Activated T-helper 9 cell treated with anti-CD3 and anti-CD28 coated beads, Interleukin-2, amount 50 U/mL, for 16 hours (primary cell): ENCODE data around the gene MYMX.

Experiments used
- DNase-seq: peaks from one replicate; pipeline ENCODE4 v3.0.0-alpha.2; 2020; ENCODE audit warnings: low read depth

MYMX gene

GRCh38 chr6:44232676-44233566 lies 16.2 kb downstream of the MYMX start:
- DNase-seq, result no peak

DNA sequence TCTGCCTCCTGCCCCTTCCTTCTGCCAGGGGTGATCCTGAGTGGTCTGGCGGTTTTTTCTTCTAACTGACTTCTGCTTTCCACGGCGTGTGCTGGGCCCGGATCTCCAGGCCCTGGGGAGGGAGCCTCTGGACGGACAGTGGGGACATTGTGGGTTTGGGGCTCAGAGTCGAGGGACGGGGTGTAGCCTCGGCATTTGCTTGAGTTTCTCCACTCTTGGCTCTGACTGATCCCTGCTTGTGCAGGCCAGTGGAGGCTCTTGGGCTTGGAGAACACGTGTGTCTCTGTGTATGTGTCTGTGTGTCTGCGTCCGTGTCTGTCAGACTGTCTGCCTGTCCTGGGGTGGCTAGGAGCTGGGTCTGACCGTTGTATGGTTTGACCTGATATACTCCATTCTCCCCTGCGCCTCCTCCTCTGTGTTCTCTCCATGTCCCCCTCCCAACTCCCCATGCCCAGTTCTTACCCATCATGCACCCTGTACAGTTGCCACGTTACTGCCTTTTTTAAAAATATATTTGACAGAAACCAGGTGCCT lies 16.9 kb downstream of the MYMX start:
- no peak for DNase-seq

DNA sequence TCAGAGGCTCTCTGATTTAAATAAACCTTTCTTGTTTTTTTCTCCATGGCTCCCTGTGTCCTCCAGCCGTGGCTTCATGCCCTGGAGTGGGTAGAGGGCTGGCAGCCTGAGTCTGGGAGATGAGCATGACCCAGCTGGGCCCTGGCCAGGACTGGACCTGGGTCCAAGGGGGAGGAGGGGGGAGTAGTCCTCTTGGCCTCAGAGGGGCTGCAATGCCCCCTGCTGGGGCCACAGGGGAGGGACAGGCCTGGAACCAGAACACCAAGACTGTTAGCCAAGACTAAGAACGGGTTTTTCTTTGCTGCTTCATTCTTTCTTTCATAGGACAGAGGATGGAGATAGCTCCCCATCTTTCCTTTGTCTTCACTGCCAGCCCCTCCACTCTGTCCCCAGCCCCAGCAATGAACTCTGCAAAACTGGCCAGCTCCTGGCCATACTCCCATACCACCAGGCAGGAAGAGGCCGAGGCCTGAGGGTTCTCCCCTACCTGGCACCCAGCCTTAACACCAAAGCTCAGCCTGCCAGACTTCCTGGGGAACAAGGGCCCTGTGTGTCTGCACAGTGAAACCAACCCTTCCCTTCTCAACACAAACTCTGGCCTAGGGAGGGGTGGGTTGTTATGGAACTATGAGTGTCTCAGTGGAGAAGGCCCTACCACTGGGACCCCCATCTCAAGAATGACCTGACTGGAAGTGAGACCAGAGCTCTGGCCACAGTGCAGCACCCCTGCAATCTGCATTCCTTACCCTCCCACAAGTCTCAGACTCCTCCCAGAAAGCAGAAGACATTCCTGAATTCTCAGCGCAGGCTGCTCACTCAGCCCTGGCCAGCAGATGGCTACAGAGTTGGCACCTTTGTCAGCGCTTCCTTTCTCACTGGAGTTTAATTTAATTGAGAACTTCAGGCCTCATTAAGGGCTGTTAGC lies 17.6 kb downstream of the MYMX start:
- no peak for DNase-seq

GRCh38 chr6:44235269-44235668 lies 18.5 kb downstream of the MYMX start:
- DNase-seq, result no peak

DNA sequence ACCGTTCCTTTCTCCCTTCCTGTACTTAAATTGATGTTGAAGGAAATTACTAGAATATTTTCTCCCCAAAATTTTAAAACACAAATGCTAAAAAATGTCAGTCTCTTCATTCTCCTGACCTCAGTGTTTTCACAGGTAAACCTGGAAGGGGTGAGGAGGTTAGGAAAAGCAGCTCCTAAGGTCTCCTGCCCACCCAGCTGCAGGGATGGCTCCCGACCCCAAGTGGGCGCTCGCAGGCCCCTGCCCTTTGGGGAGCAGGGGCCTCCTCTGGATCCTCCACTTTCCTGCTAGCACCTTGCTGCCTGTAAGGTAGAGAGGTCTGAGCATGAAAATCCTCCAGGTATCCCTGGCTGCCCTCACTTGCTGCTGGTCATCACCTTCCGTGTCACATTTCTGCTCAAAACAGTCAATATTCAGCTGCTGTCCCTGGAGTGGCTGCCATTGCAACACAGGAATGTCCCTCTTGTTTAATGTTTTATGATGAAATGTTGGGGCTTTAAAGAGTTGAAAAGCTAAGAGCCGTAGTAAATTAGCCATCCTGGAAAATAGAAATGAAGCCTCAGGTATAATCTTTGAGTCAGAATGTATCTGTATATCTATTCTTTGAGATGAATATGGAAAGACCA lies 19.3 kb downstream of the MYMX start:
- DNase-seq, result no peak

GRCh38 chr6:44237021-44237812 lies 20.5 kb downstream of the MYMX start:
- DNase-seq, result peak; percentile 44

DNA sequence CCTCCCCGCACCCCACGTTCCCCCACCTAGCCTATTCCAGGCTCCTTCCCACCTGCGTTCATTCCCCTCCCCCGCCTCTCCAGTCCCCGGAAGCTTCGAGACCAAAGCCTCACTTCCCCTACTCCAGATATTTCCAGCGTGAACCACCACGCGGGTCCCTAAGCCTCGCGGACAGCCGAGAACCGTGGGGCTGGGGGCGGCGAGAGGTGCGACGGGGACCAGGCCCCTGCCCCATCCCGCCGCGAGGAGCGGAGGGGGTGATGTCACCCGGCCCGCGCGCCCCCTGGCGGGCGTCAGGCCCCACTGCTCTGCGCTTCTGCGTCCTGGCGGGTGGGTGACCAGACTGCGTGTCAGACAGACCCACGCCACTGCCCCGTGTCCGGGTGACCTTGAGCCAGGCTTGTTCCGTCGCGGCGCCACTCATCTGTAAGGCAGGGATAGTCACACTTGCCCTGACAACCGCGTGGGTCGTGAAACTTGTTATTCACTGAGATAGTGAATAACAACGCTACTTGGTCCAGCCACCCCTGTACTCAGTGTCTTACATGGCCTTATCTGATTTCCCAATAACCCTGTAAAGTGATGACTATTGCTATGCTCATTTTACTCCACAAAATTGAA lies 21.2 kb downstream of the MYMX start:
- DNase-seq, result peak; percentile 77

DNA sequence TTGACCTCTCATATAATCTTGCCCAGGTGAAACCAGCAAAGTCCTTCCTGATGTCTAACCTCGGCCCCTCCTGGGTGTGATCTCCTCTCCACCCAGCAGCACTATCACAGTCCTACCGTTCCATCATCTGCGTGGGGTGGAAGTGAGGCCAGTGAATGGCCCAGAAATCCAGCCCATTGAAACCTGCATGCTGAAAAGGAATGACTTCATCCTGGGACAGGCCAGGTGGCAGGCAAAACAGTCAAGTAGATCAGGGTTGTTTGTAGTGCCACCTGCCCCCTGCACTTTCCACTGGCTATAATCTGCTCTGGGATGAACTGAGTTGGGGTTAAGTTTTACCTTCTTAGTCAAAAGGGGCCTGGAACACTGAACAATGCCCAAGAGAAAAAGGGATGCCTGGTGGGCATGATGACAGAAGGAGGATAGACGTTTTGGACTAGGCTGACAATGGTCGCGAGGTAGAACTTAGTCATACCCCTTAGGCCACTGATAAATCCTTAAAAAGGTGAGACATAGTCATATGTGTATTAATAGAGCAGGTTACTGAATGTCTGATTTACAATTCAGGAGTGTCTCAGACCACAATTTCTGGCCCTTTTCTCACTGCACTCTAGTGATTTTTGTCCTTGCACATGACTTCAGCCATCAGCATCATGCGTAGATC lies 22.1 kb downstream of the MYMX start:
- DNase-seq, result no peak

DNA sequence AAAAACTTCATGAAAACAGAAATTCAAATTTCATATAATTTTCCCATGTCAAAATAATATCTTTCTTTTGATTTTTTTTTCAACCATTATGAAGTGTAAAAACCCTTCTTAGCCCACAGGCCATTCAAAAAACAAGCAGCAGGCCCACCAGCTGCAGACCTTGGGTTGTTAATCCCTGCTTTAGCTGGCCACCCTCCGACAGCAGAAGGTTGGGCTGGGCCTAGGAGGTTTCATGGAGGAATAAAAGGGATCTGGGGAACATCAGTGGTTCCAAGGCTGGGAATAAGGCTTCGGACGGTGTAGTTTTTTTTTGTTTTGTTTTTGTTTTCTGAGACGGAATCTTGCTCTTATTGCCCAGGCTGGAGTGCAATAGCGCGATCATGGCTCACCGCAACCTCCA lies 26.6 kb downstream of the MYMX start:
- DNase-seq, result no peak

GRCh38 chr6:44245391-44245911 lies 28.7 kb downstream of the MYMX start:
- no peak for DNase-seq

DNA sequence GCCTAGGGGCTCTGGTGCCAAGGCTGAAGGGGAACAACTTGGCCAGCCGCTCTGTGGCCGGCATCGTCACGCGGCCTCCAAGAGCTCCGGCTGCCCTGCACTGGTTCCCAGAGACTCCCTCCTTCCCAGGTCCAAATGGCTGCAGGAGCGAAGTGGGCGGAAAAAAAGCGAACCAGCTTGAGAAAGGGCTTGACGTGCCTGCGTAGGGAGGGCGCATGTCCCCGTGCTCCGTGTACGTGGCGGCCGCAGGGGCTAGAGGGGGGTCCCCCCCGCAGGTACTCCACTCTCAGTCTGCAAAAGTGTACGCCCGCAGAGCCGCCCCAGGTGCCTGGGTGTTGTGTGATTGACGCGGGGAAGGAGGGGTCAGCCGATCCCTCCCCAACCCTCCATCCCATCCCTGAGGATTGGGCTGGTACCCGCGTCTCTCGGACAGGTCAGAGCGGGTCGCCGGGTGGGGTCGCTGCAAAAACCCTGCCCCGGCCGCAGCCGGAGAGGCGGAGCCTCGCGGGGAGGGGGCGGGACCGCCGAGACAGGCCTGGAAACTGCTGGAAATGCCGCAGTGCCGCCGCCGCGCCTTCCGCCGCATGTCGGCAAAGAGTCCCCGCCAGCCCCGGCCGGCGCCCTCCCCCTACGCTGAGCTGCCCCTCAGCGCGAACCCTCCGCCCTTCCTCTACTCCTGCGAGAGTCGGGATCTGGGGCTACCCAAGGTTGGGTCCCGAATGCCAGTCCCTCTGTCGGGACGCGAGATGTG lies 29.4 kb downstream of the MYMX start:
- DNase-seq, result peak; percentile 80

GRCh38 chr6:44246663-44247337 lies 30.1 kb downstream of the MYMX start, which contains the start of gene HSP90AB1:
Gene HSP90AB1 (plus strand): TSS chr6:44247101. CDS start chr6:44248630, 1,529 bp downstream.
- DNase-seq, result peak; percentile 95

DNA sequence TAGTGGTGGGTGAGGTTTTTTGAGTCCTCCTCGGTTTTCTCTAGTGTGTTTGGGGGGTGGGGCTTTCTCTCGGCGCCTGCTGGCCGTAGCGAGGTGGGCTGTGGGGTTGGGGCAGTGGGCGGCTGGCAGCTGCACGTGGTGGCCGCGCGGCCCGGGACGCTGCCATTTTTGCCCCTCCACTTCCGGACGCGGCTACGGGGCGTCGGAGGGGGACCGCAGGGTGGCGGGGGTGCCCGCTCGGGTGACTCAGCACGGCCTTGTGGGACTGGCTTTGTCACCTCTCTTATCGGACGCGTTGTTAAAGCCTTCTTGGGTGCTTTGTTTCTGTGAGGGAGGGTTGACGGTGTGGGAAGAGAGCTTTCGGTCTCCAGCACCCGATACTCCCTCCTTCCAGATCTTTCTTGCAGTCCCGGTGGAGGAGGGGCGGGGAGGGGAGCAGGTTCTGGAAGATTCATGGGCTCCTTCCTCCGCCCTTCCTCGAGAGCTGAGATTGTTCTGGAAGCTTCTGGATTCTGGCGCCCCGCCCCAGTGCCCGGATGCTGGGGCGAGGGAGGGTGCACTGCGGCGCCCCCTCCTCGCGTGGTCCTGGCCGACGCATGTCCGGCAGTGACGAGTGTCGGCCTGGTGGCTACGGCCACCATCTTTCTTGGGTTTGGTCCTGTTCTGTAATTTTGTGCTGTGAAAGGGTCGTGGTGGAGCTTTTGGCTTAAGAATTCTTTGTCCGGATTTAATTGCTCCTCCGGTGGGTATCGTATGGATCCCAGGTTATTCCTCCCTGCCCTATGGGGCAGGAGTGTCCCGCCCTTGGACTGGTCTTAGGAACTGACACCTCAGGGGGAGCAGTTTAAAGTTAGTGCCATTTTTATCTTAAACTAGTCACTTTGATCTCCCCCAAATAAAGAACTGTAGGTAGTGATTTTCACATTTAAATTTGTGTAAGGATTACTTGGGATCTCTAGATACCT lies 30.9 kb downstream of the MYMX start:
- peak; percentile 87 for DNase-seq

DNA sequence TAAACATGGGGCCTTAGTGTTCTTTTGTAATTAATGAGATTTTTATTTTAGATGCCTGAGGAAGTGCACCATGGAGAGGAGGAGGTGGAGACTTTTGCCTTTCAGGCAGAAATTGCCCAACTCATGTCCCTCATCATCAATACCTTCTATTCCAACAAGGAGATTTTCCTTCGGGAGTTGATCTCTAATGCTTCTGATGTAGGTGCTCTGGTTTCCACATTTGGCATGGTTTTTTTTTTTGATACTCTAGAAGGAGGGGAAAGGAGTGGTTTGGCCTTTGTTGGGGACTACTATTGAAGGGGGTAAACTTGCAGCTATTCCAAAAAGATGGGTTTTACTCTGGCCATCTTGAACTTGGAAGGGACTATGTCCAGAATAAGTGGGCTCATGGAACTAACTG lies 31.9 kb downstream of the MYMX start:
- DNase-seq, result no peak

DNA sequence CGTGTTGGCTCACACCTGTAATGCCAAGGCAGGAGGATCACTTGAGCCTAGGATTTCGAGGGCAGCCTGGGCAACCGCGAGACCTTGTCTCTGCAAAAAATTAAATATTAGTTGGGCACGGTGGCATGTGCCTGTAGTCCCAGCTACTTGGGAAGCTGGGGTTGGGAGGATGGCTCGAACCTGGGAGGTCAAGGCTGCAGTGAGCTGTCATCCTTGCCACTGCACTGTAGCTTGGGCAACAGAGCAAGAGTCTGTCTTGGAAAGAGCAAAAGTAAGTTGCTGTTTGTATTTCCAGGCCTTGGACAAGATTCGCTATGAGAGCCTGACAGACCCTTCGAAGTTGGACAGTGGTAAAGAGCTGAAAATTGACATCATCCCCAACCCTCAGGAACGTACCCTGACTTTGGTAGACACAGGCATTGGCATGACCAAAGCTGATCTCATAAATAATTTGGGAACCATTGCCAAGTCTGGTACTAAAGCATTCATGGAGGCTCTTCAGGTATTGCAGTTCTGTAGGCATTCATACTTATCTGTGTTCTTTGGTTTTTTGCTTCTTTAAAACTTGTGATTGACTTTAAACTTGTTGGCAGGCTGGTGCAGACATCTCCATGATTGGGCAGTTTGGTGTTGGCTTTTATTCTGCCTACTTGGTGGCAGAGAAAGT lies 32.5 kb downstream of the MYMX start:
- no peak for DNase-seq

DNA sequence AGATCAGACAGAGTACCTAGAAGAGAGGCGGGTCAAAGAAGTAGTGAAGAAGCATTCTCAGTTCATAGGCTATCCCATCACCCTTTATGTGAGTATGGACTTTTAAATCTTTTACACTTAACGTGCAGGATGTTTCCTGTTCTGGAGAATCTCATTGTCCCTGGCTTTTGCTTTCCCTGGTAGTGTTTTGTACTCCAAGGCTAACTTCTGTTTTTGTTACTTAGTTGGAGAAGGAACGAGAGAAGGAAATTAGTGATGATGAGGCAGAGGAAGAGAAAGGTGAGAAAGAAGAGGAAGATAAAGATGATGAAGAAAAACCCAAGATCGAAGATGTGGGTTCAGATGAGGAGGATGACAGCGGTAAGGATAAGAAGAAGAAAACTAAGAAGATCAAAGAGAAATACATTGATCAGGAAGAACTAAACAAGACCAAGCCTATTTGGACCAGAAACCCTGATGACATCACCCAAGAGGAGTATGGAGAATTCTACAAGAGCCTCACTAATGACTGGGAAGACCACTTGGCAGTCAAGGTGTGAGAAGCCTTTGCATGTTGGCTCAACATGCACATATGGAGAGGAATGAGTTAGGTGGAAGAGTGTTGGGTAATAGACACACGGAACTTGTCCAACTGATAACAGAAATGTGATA lies 33.5 kb downstream of the MYMX start:
- no peak for DNase-seq
